ENCODE data around the gene PCK2.

DNA sequence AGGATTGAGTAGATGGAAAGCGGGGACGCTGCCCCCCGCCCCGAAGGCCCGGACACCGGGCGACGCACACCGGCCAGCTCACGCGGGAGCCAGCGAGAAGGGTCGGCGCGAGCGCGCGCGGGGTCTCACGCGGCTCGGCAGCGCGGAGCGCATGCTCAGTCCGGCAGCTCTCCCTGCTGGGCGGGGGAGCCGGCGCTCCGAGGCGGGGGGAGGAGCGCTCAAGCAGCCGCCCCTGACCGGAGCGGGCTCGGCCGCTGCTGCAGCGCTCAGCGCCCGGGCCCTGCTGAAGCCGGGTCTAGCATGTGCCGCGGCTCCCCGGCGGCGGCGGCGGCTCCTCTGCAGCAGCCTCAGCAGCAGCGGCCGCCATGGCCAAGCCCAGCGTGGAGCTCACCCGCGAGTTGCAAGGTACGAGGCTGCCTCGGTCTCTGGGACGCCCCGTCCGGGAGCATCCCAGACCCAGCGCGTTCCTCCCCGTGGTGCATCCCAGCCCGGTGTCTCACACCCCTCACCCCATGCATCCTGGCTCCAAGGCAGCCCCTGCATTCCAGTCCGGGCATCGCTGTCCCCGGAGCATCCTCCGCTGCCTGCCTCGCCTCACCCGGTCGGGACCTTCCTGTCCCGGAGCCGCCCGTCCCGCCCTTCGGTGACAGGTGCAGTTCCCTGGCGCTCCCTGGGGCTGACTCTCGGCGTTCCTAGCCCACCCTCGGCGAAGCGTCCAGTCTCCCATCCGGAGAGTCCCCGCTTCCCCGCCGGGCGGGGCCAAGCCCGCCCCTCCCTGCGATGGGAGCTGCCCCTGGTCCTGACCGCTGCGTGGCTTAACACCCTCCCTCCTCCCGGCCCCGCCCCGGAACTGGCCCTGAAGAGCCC is 42.1 kb upstream of the PCK2 start, which contains the start of gene CARMIL3:
- TF ChIP-seq YY1 (IDR thresholded peaks at IDR 0.05; ENCODE audit: insufficient read depth, insufficient read length) (no peak), ZNF274 (IDR thresholded peaks at IDR 0.05; ENCODE audit: low read depth, low read length) (no peak), SUZ12 (IDR thresholded peaks at IDR 0.05; ENCODE audit: extremely low read depth, insufficient read depth, insufficient read length) (no peak)

All from NT2/D1 (cell line).